ENCODE data around the gene AP1B1.

Gene AP1B1

DNA sequence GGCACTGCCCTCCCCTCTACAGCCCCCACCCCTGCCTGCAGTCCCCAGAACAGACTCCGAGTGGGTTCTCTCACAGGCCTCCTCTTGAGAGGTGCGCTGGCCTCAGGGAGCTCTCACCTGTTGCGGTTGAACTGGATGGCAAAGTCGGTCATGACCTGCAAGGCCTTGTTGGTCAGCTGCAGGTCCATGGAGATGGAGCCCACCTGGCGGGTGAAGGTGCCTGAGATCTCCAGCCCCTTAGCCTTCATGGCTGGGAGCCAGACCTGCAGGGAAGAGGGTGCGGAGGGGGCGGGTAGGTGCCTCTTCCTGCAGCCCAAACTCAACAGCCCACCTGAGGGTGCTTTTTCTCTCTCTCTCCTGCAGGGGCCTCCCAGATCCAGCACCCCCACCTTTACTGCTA lies 54.2 kb downstream of the AP1B1 start:
- DNase-seq (ENCODE audit: low read depth in 2 of 2, low spot score in 1 of 2), result no peak

DNA sequence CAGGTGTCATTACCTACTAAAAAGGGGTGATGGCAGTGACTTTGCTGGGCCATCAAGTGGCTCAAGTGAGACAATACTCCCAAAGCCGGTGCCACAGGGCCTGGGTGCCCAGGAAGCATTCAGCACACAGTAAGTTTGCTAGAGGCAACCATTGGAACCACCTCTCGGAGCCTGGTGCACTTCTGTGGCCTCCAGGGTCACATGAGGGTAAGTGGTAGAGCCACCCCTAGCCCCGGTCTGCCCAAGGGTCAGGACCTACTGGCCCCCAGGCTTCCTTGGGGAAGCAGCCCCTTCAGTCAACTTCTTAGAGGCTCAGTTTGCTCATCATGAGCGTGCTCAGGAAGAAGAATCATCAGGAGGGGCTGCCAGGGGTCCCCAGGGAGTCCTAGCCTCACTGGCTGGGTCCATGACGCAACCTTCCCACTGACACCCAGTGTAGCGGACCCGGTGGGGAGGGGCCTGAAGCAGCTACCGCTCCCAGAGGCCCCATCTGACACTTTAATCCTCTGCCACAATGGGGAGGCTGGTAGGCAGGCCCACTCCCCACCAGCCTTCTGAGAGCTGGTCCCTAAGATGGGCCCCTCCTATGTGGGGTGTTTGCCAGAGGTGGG lies 55.4 kb downstream of the AP1B1 start:
- DNase-seq (ENCODE audit: low read depth in 2 of 2, low spot score in 1 of 2), result no peak

DNA sequence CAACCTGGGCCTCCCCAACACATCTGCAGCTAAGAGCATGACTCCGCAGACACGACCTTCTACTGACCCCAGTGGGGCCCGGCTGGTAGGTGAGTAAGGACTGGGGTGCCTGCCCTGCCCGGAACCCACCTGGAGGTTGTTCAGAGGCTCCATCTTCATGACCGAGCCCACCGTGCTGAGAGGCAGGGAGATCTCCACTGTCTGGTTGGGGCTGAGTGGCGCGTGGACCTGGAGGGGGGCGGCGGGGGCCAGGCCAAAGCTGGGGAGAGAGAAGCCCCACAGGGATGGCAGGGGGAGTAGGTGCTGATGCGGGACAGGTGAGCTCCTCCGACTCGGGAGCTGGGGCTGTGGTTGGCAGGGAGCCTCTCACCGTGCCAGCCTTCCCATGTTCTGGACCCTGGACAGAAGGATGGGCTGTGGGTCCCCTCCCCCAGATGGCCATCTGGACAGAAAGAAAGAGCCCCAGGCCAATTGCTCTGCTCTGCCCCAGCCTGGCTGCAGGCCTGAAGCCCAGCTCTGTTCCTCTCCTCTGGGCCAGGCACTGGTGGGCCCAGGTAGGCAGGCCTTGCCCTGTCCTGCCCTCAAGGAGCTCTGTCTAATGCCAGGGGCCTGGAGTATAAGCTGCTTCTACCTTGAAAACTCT lies 56.6 kb downstream of the AP1B1 start:
- no peak for DNase-seq (ENCODE audit: low read depth in 2 of 2, low spot score in 1 of 2)

DNA sequence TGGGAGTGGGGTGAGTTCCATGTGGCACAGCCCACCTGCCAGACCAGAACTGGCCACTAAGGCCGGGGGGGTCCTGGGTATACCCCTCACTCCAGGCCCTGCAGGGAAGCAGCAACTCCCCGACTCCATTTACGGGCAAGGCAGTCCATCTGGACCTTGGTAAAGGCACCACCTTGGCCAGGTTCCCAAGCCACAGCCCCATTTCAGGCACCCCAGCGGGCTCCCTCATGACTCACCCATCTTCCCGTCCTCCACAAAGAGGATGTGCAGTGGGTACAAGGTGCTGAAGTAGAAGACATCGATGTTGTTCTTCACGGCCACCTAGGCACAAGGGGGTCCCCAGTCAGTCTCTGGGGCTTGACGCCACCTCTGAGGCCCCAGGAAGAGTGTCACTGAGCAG lies 57.2 kb downstream of the AP1B1 start:
- DNase-seq (ENCODE audit: low read depth in 2 of 2, low spot score in 1 of 2), result no peak

DNA sequence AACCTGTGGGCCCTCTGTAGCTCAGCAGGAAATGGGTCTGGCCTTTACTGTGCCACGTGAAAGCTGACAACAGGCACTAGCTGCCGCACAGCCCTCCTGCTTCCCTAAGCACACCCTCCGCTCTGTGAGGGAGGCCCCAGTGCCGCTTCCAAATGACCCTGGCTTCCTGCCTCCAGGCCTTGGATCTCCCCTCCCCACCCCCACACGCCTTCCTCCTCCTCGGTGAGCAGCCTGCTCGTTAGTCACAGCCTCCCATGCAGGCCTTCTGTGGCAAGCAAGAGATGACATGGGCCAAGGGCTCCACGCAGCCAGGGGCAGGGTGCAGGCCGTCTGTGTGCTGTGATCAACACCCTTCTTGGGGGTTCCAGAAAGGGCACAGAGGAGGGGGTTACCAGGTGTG lies 57.6 kb downstream of the AP1B1 start:
- no peak for DNase-seq (ENCODE audit: low read depth in 2 of 2, low spot score in 1 of 2)

DNA sequence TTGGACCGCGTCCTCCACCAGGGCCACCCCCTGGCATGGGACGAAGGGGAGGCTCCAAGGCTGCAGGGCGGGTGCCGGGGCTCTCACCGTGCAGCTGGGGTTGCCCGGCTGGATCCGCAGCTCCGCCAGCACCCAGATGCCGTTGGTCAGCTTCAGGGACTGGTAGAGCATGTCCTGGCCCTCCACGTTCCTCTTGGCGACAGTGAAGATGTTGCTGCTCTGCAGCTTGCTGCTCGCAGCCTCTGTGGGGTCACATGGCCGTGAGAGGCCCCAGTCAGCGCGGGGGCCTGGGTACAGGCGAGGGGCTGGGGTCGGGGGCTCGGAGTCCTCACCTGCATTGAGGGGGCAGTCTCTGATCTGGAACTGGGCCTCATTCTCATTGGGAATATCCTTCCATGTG lies 58.1 kb downstream of the AP1B1 start:
- no peak for DNase-seq (ENCODE audit: low read depth in 2 of 2, low spot score in 1 of 2)

DNA sequence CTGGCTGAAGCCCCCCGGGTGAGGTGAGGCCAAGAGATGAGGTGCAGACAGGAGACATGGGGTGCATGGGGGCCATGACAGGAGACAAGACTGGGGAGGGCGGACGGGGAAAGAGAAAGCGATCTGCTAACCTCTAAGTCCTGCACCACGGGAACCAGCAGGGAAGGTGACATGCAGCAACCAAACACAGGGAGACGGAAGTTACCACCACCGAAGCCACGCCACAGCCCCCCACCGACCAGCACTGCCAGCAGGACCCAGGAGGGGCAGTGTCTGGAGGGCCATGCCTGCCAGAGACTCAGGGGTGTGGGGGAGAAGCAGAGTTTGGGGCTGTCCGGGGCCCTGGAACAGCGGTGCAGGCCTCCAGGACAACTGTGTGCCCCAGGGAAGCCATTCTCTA lies 58.8 kb downstream of the AP1B1 start:
- DNase-seq (ENCODE audit: low read depth in 2 of 2, low spot score in 1 of 2), result no peak

DNA sequence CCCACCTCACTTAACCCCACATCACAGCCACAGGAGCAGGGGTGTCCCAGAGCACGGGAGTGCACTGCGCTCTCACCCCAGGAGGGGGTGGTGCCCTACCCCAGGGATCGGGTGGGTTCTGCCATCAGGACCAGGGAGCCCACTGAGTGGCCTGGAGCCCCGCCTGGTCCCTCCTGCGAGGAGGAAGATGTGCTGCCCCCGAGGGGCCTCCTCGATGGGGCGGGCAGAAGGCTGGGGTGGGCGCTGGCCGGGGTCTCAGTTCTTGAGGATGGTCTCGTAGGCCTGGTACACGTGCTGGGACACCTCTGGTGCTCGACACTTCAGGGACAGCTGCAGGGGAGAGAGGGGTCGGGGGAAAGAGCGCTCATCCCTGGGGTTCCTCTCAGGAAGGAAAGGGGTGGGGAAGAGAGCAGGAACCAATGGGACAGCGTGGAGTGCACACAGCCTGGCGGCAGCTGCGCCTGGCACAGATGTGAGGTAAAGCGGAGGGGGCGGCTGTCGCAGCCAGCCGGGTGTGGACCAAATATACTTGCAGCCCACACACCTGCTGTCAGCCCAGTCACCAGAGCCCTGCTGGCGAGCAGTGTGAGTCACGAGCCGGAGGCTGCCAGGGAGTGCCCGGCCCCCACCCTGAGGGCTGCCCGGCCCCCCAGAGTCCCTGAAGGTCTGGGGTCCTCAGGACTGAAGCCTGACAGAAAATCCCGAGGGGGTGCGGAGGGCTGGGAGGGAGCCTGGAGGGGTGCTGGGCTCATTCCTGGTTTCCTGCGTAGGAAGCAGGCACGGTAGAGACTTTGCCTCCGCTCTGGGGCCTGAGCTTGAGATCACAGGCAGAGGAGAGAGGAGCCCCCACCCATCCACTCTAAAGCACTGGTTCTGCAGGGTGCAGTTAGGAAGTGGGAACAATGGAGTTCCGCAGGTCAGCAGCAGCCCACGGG lies 59.5 kb downstream of the AP1B1 start:
- no peak for DNase-seq (ENCODE audit: low read depth in 2 of 2, low spot score in 1 of 2)

DNA sequence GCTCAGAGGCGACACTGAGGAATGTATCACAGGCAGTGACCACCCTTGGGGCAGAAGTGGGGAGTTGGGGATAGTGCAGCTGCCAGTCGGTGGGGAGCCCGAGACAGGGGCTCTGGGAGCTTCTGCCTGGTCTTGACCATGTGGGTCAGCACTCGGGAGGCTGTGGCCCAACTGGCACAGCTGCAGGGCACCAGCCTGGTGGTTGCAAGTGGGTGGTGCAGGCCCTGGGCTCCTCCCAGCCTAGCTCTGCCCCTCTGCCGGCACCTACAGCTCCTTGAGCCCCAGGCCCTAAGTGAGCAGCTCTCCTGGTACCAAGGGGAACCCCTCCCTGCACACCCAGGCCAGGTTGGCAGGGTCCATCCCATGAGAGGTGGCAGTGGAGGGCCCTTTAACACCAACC lies 60.3 kb downstream of the AP1B1 start:
- no peak for DNase-seq (ENCODE audit: low read depth in 2 of 2, low spot score in 1 of 2)

DNA sequence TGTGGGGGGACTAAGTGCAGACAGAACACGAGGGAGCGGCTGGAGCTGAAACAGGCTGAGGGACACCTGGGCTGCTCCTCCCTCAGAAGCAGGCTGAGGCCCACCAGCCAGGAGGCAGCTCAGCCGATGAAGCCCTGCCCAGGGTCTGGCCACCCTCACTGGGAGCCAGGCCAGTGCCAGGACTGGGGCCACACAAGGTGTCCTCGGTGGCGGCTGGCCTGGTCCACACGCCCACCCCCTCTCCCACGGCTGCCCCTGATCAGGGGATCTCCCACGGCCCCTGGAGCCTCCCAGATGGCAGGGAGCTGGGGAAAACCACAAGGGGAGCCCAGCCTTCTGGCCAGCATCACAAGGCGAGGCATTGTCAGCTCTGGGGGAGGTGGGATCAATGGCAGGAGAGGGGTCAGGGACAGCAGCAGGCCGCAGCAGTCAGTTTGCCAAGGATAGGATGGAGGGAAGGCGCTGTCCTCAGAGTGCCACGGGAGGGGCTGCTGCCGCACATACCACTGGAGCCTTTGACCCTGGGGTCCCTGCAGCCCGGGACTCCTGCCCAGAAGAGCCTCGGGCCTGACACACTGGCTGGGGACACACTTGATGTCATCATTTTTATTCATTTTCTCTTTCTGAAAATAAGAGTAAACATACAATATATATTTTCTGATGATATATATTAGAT lies 61.1 kb downstream of the AP1B1 start:
- no peak for DNase-seq (ENCODE audit: low read depth in 2 of 2, low spot score in 1 of 2)

DNA sequence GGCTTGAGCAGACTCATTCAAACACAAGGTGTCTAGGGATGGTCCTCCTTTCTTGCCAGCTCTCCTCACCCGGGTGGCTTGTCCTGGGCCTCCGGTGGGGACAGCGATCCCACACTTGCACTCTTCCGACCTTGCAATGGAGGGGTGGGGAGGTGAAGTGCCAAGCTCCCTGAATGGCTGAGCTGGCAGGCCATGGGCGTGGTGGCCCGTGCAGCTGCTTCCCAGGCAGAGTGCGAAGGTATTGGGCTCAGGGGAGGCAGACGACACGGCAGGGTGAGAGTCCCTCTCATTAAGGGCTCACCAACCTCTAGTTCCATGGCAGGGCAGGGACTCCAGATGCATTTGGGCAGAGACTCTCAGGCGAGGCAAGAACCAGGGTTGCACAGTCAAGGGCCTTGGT lies 61.9 kb downstream of the AP1B1 start:
- DNase-seq (ENCODE audit: low read depth in 2 of 2, low spot score in 1 of 2), result no peak

DNA sequence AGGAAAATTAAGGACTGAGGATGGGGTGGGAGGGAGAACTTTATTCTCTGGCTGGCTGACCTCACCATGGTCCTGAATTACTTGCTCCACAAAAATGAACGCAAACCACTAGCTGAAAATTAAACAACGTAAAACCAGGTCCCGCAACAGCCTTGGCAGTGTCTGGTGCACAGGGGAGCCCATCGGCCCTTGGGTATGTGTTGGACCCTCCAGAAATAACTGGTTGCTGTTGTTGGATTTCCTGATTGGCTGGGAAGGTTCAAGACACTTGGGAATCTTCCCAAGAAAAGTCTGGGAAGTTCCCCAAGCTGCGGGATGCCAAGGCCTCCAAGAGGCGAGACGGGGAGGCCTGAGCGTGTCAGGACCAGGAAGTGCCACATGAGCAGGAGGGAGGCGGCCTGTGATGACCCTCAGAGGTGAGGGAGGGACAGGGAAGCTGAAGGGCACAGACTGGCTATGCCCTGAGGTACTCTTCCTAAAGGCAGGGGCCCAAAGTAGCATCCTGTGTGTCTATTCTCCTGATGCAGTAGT lies 62.5 kb downstream of the AP1B1 start:
- DNase-seq (ENCODE audit: low read depth in 2 of 2, low spot score in 1 of 2), result no peak

DNA sequence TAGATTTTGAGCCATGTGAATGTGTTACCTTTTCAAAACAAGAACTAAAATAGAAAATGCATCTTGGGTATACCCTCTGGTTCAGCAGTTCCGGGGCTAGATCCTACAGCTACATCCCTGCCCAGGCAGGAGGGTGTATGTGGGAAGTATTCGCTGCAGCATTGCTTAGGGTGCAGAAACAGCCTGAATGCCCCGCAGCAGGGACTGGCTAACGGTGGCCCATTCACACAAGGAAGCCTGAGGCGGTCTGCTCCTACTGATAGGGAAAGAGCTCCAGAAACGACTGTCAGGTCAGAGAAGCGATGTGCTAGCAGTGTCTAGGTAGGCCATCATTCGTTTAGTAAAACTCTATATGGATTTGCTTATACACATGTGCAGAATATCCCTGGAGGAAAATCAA lies 63.0 kb downstream of the AP1B1 start:
- no peak for DNase-seq (ENCODE audit: low read depth in 2 of 2, low spot score in 1 of 2)

DNA sequence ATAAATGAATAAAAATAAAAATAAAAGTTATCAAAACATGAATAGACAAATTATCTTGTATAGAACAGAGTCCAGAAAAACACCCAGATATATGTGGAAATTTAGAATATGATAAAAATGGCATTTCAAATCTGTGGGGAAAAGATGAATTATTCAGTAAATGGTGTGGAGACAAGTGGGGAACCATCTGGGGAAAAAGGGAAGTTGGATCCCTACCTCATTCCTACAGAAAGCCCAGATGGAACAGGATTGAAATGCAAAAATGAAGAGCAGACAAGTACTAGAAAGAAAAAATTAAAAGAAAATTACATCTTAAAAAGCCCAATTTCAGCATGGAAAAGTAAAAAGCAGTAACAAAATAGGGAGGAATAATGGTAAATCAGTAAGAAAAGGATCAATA lies 64.7 kb downstream of the AP1B1 start:
- DNase-seq (ENCODE audit: low read depth in 2 of 2, low spot score in 1 of 2), result no peak

DNA sequence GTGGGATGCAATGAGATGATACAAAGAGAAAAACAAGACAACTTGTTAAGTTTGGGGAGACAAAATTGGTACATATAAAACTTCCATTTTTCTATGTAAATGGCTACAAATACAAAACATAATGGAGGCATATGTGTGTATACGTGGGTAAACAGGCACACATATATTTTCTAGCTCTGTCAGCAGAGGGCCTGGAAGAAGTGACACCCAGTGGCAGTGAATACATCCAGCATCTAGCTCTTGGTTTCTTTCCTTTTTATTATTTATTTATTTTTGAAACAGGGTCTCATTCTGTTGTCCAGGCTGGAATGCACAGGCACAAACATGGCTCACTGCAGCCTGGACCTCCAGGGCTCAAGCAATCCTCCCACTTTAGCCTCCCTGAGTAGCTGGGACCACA lies 67.8 kb downstream of the AP1B1 start:
- DNase-seq (ENCODE audit: low read depth in 2 of 2, low spot score in 1 of 2), result no peak

DNA sequence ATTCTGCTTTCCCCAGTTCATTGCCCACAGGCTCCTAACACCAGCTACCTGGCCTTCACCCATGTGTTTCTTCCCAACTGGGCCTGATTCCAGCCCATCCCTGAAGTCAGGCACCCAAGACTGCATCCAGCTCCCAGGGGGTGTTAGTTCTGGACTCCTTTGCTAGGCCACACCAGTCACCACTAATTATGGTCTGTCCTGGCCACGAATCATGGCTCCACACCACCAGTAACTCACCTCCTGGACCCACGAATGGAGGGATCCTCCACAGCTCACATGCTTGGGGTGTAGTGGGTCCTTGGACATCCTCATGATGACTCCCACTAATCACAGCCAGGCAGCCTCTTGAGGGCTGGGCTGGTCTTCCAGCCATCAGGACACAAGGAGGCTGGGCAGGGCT lies 69.3 kb downstream of the AP1B1 start:
- DNase-seq (ENCODE audit: low read depth in 2 of 2, low spot score in 1 of 2), result no peak

DNA sequence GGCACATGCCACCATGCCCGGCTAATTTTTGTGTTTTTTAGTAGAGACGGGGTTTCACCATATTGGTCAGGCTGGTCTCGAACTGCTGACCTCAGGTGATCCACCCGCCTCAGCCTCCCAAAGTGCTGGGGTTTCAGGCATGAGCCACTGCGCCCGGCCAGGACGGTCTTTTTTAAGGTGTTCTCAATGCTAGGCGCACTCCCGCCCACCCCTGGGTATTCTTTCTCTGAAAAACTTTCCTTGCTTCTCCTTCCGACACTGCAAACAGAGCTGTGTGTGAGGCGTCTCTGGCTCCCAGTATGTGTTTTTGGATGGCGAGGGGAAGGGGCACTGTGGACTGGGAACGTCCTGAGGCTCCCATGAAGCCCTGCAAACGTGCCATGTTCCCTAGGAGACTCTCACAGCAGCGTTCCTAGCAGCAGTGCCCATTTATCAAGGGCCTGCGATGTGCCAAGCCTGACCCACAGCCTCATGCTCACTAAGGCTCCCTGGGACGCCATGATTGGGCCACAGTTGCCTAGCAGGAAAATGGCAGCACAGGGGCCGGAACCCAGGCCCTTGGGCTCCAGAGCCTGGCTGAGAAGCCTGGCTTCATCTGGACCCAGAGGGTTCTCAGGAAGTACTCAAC lies 70.4 kb downstream of the AP1B1 start:
- no peak for DNase-seq (ENCODE audit: low read depth in 2 of 2, low spot score in 1 of 2)

DNA sequence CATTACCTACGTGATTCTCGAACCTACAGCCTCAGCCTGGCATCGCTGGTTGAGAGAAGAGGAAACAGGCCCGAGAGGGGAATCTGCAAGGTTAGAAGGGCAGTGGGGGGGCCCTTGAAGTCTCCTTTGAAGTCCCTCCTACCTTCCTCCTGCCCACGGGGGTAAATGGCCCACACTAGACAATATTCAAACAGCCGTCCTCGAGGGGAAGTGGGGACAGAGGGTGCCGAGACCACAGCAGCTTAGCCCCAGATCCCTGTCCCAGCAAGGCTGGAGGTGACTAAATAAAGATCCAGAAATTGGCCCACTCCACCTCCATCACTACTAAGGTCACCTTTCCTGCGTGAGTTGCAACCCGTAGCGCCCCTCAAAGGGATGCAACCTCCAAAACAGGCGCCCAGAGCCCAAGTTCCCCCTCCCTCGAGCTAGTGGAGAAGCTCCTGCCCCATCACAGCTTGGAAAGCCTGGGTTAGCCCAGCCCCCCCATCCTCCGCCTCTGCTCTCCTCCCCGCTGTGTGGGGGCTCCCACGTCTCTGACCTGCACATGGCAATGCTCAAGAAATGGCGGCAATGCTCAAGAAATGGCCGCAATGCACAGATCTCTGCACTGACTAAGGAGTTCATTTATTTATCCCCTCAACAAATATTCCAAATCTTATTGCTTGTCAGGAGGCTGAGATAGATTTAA lies 72.1 kb downstream of the AP1B1 start:
- no peak for DNase-seq (ENCODE audit: low read depth in 2 of 2, low spot score in 1 of 2)

DNA sequence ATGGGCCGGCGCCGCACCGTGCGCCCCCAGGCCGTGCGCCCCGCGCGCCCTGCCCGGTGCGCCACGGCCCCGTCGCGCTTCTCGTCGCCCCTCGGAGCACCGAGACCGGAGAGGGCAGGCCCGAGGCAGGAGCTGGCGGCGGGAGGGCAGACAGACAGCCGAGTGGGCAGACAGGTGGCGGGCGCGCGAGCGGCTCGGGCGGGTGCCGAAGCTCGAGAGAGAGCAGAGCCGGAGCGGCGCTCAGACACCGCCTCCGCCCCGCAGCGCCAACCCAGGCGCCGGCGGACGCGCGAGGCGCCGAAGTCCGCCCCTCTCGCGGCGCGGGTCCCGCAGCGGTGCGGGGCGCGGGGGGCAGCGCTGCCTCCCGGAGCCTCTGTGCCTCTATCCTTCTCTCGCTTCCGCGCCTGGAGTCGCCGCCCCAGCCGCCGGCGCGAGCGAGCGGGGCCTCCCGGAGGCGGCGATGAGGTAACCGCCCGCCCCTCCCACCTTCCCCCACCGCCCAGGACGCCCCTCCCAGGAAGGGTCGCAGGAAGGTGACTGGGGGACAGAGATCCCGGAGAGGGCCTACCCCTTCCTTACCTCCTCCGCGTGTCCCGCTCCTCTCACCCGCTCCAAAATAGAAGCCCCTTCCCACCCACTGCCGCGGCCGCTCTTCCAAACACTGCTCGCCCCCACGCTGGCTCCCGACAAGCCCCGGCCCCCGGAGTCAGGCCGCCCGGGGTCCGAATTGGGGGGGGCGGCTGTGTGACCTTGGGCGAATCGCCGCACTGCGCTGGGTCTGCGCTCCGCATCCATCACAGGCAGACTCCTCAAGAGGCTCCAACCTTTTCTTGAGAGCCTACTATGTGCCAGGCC lies 72.9 kb downstream of the AP1B1 start, which contains the start of gene RASL10A:
Gene RASL10A, minus strand, starts transcription at position 412 of the 855 bp plus-strand sequence. CDS start 451 bp downstream, outside the sequence.
- DNase-seq (ENCODE audit: low read depth in 2 of 2, low spot score in 1 of 2), result no peak
